ENCODE data around the gene HNRNPA1.
"Not testable (repeated sequence)": the region's sequence is repeated elsewhere in the genome, so short reads cannot be mapped to it uniquely, and the experiment has no call there.

Gene HNRNPA1

GRCh38 chr12:54277823-54278276, 2.7 kb upstream of the HNRNPA1 start:
- DNase-seq: peak; percentile 68

GRCh38 chr12:54279227-54279631, 1.3 kb upstream of the HNRNPA1 start:
- no peak for DNase-seq

- peak; percentile 100 for DNase-seq
Observed at GRCh38 chr12:54279632-54280467, 676 bp upstream of the HNRNPA1 start, which contains the start of gene CBX5. CBX5 (minus strand) TSS chr12:54280122; CDS start chr12:54257650, 22,472 bp downstream.

- not testable (repeated sequence) for DNase-seq
Observed at GRCh38 chr12:54281261-54281638, 724 bp downstream of the HNRNPA1 start.

- not testable (repeated sequence) for DNase-seq
Observed at GRCh38 chr12:54281694-54282093, 1.2 kb downstream of the HNRNPA1 start.

- no peak for DNase-seq
Observed at GRCh38 chr12:54282949-54283593, 2.5 kb downstream of the HNRNPA1 start.

GRCh38 chr12:54284070-54284780, 3.7 kb downstream of the HNRNPA1 start:
- DNase-seq: not testable (repeated sequence)

GRCh38 chr12:54285150-54286041, 4.9 kb downstream of the HNRNPA1 start:
- DNase-seq: peak; percentile 32

- no peak for DNase-seq
Observed at GRCh38 chr12:54286042-54287030, 5.8 kb downstream of the HNRNPA1 start.

GRCh38 chr12:54287261-54288157, 7.0 kb downstream of the HNRNPA1 start:
- no peak for DNase-seq

GRCh38 chr12:54292083-54292930, 11.8 kb downstream of the HNRNPA1 start:
- no peak for DNase-seq

GRCh38 chr12:54292931-54293241, 12.4 kb downstream of the HNRNPA1 start:
- DNase-seq: no peak

- peak; percentile 63 for DNase-seq
Observed at GRCh38 chr12:54294152-54294952, 13.8 kb downstream of the HNRNPA1 start.

- DNase-seq: no peak
Observed at GRCh38 chr12:54294953-54295566, 14.5 kb downstream of the HNRNPA1 start.

- DNase-seq: no peak
Observed at GRCh38 chr12:54296393-54297099, 16.0 kb downstream of the HNRNPA1 start.

- DNase-seq: no peak
Observed at GRCh38 chr12:54298904-54299303, 18.4 kb downstream of the HNRNPA1 start.
